Karpas-422 (cell line): Measurements from ENCODE around the gene TERB1. TPM values are rescaled to one million over a fixed set of nuclear protein-coding genes. Genes with fewer than 3 reads are reported as not detected.
A peak's percentile ranks its signal among the peaks of the same experiment; 100 is the strongest.

Experiments
- DNase-seq: peaks from one replicate; pipeline ENCODE4 v3.0.0-alpha.2; 2015
- H2AFZ ChIP-seq: fragments of 200-600 bp; sonication (generic); 2 replicates; pipeline ENCODE4 v1.6.1; 2014; ENCODE audit warnings: antibody characterized with exemption, low read length, mixed read lengths
- H3K27ac ChIP-seq: fragments of 200-600 bp; sonication (generic); 2 replicates; pipeline ENCODE4 v1.5.1; 2014; ENCODE audit warnings: mild to moderate bottlenecking, low read length, moderate library complexity
- H3K27me3 ChIP-seq: fragments of 200-600 bp; sonication (generic); 2 replicates; pipeline ENCODE4 v1.6.1; 2014; ENCODE audit warnings: low read length, mixed read lengths
- H3K36me3 ChIP-seq: fragments of 200-600 bp; sonication (generic); 2 replicates; pipeline ENCODE4 v1.6.1; 2014; ENCODE audit warnings: low read length, mixed read lengths; ENCODE audit not compliant: insufficient read depth
- H3K4me1 ChIP-seq: fragments of 200-600 bp; sonication (generic); 2 replicates; pipeline ENCODE4 v1.6.1; 2014; ENCODE audit warnings: mild to moderate bottlenecking, low read length, mixed read lengths
- H3K4me2 ChIP-seq: fragments of 200-600 bp; sonication (generic); 2 replicates; pipeline ENCODE4 v1.6.1; 2014; ENCODE audit warnings: low read length, low read depth, mild to moderate bottlenecking; ENCODE audit not compliant: poor library complexity, severe bottlenecking
- H3K4me3 ChIP-seq: fragments of 200-600 bp; sonication (generic); 2 replicates; pipeline ENCODE4 v1.5.1; 2014; ENCODE audit warnings: mild to moderate bottlenecking, antibody characterized with exemption, low read length, mixed read lengths
- H3K79me2 ChIP-seq: fragments of 200-600 bp; sonication (generic); 2 replicates; pipeline ENCODE4 v1.6.1; 2014; ENCODE audit warnings: mild to moderate bottlenecking, low read length, mixed read lengths
- H3K9ac ChIP-seq: fragments of 200-600 bp; sonication (generic); 2 replicates; pipeline ENCODE4 v1.6.0; 2014; ENCODE audit warnings: low read length
- H3K9me2 ChIP-seq: fragments of 200-600 bp; sonication (generic), shearing (Covaris generic); replicated peaks from 2 replicates; pipeline ENCODE4 v1.6.0; 2014; ENCODE audit warnings: mild to moderate bottlenecking, low read length, moderate library complexity; ENCODE audit not compliant: insufficient read depth
- H3K9me3 ChIP-seq: fragments of 300-700, 200-600 bp; sonication (generic); 2 replicates; pipeline ENCODE4 v1.6.1; 2014; ENCODE audit warnings: low read length, mixed read lengths
- H4K20me1 ChIP-seq: fragments of 200-600 bp; sonication (generic); 2 replicates; pipeline ENCODE4 v1.6.1; 2014; ENCODE audit warnings: mild to moderate bottlenecking, antibody characterized with exemption, low read length, low read depth; ENCODE audit not compliant: insufficient read depth
- total RNA-seq: library from RNA; depleted of rRNA; stranded (reverse); fragments of >200 nt; shearing (Covaris generic); gene quantifications from 2 replicates; pipeline ENCODE4 v1.2.3, GENCODE V29; 2014; ENCODE audit warnings: low replicate concordance

TERB1 gene
- total RNA-seq, 1 experiment from 2014 or later: not detected

GRCh38 chr16:66717776-66718175 lies 83.6 kb downstream of the TERB1 start:
- no peaks in the 10 kb centered on the region for H3K27me3 ChIP-seq
- H4K20me1 ChIP-seq: no peaks in the 10 kb centered on the region
- DNase-seq: no peak
- H3K9me2 ChIP-seq: no peaks in the 10 kb centered on the region
- no peaks in the 10 kb centered on the region; the same call in 1 of the 2 replicates for H3K36me3 ChIP-seq
- H3K27ac ChIP-seq: no peak overlapping the region
- no peak overlapping the region for H3K4me3 ChIP-seq
- H3K4me2 ChIP-seq: no peak overlapping the region
- no peak overlapping the region for H2AFZ ChIP-seq
- H3K79me2 ChIP-seq: no peaks in the 10 kb centered on the region
- no peaks in the 10 kb centered on the region for H3K4me1 ChIP-seq
- no peak overlapping the region for H3K9ac ChIP-seq
- H3K9me3 ChIP-seq: no peaks in the 10 kb centered on the region

GRCh38 chr16:66717112-66717675 lies 84.2 kb downstream of the TERB1 start:
- H3K27ac ChIP-seq: no peak overlapping the region
- H3K9me2 ChIP-seq: no peaks in the 10 kb centered on the region
- H3K27me3 ChIP-seq: no peaks in the 10 kb centered on the region
- DNase-seq: peak; percentile 72
- no peaks in the 10 kb centered on the region for H4K20me1 ChIP-seq
- no peaks in the 10 kb centered on the region for H3K9me3 ChIP-seq
- no peaks in the 10 kb centered on the region for H3K79me2 ChIP-seq
- H3K4me1 ChIP-seq: no peaks in the 10 kb centered on the region
- no peak overlapping the region for H3K4me2 ChIP-seq
- no peaks in the 10 kb centered on the region; the same call in 1 of the 2 replicates for H3K36me3 ChIP-seq
- no peak overlapping the region for H3K4me3 ChIP-seq
- H2AFZ ChIP-seq: no peak overlapping the region
- no peak overlapping the region for H3K9ac ChIP-seq

GRCh38 chr16:66714654-66715307 lies 86.6 kb downstream of the TERB1 start:
- Histone ChIP-seq H3K9me2 (no peaks in the 10 kb centered on the region), H3K9me3 (no peaks in the 10 kb centered on the region), H2AFZ (no peak overlapping the region), H3K4me2 (no peak overlapping the region), H3K4me3 (no peak overlapping the region), H3K27me3 (no peaks in the 10 kb centered on the region), H3K4me1 (no peaks in the 10 kb centered on the region), H3K79me2 (no peaks in the 10 kb centered on the region), H3K36me3 (no peaks in the 10 kb centered on the region), H3K9ac (no peak overlapping the region), H4K20me1 (no peaks in the 10 kb centered on the region), H3K27ac (no peak overlapping the region)
- no peak for DNase-seq

- Histone ChIP-seq H4K20me1 (no peaks in the 10 kb centered on the region), H3K9me2 (no peaks in the 10 kb centered on the region), H3K36me3 (no peaks in the 10 kb centered on the region)
Measured at GRCh38 chr16:66714062-66714461, 87.3 kb downstream of the TERB1 start.

GRCh38 chr16:66713076-66713475 lies 88.3 kb downstream of the TERB1 start:
- H3K27me3 ChIP-seq: no peaks in the 10 kb centered on the region
- H3K36me3 ChIP-seq: no peaks in the 10 kb centered on the region
- no peaks in the 10 kb centered on the region for H3K4me1 ChIP-seq
- H3K9ac ChIP-seq: no peak overlapping the region
- H4K20me1 ChIP-seq: no peaks in the 10 kb centered on the region
- H3K4me2 ChIP-seq: no peak overlapping the region
- H3K79me2 ChIP-seq: no peaks in the 10 kb centered on the region
- no peak for DNase-seq
- no peak overlapping the region for H3K4me3 ChIP-seq
- no peak overlapping the region for H3K27ac ChIP-seq
- no peaks in the 10 kb centered on the region for H3K9me3 ChIP-seq
- H2AFZ ChIP-seq: no peak overlapping the region
- H3K9me2 ChIP-seq: no peaks in the 10 kb centered on the region

More at GRCh38 chr16:66714062-66714461, 87.3 kb downstream of the TERB1 start:
- DNase-seq: no peak
- no peak overlapping the region for H3K27ac ChIP-seq
- H3K9me3 ChIP-seq: no peaks in the 10 kb centered on the region
- no peak overlapping the region for H3K4me2 ChIP-seq
- H3K9ac ChIP-seq: no peak overlapping the region
- no peaks in the 10 kb centered on the region for H3K79me2 ChIP-seq
- no peak overlapping the region for H3K4me3 ChIP-seq
- no peaks in the 10 kb centered on the region for H3K27me3 ChIP-seq
- H2AFZ ChIP-seq: no peak overlapping the region
- H3K4me1 ChIP-seq: no peaks in the 10 kb centered on the region

GRCh38 chr16:66712512-66712911 lies 88.9 kb downstream of the TERB1 start:
- Histone ChIP-seq H3K27ac (no peak overlapping the region), H3K4me1 (no peaks in the 10 kb centered on the region), H3K79me2 (no peaks in the 10 kb centered on the region), H4K20me1 (no peaks in the 10 kb centered on the region), H3K27me3 (no peaks in the 10 kb centered on the region), H3K4me2 (no peak overlapping the region), H3K4me3 (no peak overlapping the region), H3K9me2 (no peaks in the 10 kb centered on the region), H2AFZ (no peak overlapping the region), H3K9me3 (no peaks in the 10 kb centered on the region), H3K36me3 (no peaks in the 10 kb centered on the region), H3K9ac (no peak overlapping the region)
- DNase-seq: peak; percentile 38

- no peaks in the 10 kb centered on the region for H3K79me2 ChIP-seq
- no peak for DNase-seq
Measured at GRCh38 chr16:66711581-66711980, 89.8 kb downstream of the TERB1 start.

GRCh38 chr16:66706506-66706880 lies 94.9 kb downstream of the TERB1 start:
- no peak for DNase-seq
- Histone ChIP-seq H3K4me2 (no peak overlapping the region), H3K4me3 (no peak overlapping the region)

More at GRCh38 chr16:66711581-66711980, 89.8 kb downstream of the TERB1 start:
- H3K27ac ChIP-seq: no peak overlapping the region
- no peak overlapping the region for H3K9ac ChIP-seq
- H3K4me3 ChIP-seq: no peak overlapping the region
- H3K27me3 ChIP-seq: no peaks in the 10 kb centered on the region
- no peaks in the 10 kb centered on the region for H3K4me1 ChIP-seq
- no peaks in the 10 kb centered on the region for H4K20me1 ChIP-seq
- H3K4me2 ChIP-seq: no peak overlapping the region
- H2AFZ ChIP-seq: no peak overlapping the region
- H3K36me3 ChIP-seq: no peaks in the 10 kb centered on the region
- H3K9me2 ChIP-seq: no peaks in the 10 kb centered on the region
- H3K9me3 ChIP-seq: no peaks in the 10 kb centered on the region

More at GRCh38 chr16:66706506-66706880, 94.9 kb downstream of the TERB1 start:
- no peak overlapping the region for H3K9ac ChIP-seq
- H3K79me2 ChIP-seq: no peaks in the 10 kb centered on the region
- H3K9me3 ChIP-seq: no peaks in the 10 kb centered on the region
- H2AFZ ChIP-seq: no peak overlapping the region
- no peaks in the 10 kb centered on the region for H3K36me3 ChIP-seq
- H3K27me3 ChIP-seq: no peaks in the 10 kb centered on the region
- H4K20me1 ChIP-seq: no peaks in the 10 kb centered on the region
- H3K4me1 ChIP-seq: no peaks in the 10 kb centered on the region
- no peaks in the 10 kb centered on the region for H3K9me2 ChIP-seq
- no peak overlapping the region for H3K27ac ChIP-seq
